HG02938 (cell line): Measurements from ENCODE around the gene TM7SF3.
"Not testable (repeated sequence)": the region's sequence is repeated elsewhere in the genome, so short reads cannot be mapped to it uniquely, and the experiment has no call there.

Experiments
- ATAC-seq: cut with Tn5 transposase; IDR thresholded peaks from one replicate; pipeline ENCODE4 v1.9.1; 2021; ENCODE audit warnings: mild to moderate bottlenecking, moderate library complexity; ENCODE audit not compliant: unreplicated experiment

Gene TM7SF3

GRCh38 chr12:27014085-27014858 lies at the start of gene TM7SF3:
Gene TM7SF3, minus strand, starts transcription at chr12:27014384. Its CDS starts 216 bp downstream, at chr12:27014168.
- peak; percentile 79 for ATAC-seq

- no peak for ATAC-seq
Measured at GRCh38 chr12:27063250-27063851, 49.2 kb upstream of the TM7SF3 start.

DNA sequence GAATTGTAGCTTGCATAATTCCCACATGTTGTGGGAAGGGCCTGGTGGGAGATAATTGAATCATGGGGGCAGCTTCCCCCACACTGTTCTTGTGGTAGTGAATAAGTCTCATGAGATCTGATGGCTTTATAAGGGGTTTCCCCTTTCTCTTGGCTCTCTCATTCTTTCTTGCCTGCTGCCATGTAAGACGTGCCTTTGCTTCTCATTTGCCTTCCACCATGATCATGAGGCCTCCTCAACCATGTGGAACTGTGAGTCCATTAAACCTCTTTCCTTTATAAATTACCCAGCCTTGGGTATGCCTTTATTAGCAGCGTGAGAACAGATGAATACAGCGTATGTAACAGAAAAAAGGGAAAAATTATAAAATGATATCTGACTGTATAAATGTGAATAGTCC lies 47.1 kb upstream of the TM7SF3 start:
- no peak for ATAC-seq

GRCh38 chr12:27060740-27061139 lies 46.6 kb upstream of the TM7SF3 start:
- no peak for ATAC-seq

GRCh38 chr12:27057543-27057942 lies 43.4 kb upstream of the TM7SF3 start:
- ATAC-seq = no peak

DNA sequence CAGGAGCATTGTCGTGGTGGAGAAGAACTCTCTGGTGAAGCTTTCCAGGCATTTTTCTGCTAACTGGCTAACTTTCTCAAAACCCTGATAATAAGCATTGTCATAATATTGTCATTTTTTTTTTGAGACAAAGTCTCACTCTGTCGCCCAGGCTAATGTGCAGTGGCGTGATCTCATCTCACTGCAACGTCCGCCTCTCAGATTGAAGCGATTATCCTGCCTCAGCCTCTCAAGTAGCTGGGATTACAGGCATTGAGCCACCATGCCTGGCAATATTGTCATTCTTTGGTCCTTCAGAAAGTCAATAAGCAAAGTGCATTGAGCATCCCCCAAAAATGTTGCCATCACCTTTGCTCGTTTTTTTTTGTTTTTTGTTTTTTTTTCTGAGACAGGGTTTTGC lies 41.8 kb upstream of the TM7SF3 start:
- no peak for ATAC-seq

DNA sequence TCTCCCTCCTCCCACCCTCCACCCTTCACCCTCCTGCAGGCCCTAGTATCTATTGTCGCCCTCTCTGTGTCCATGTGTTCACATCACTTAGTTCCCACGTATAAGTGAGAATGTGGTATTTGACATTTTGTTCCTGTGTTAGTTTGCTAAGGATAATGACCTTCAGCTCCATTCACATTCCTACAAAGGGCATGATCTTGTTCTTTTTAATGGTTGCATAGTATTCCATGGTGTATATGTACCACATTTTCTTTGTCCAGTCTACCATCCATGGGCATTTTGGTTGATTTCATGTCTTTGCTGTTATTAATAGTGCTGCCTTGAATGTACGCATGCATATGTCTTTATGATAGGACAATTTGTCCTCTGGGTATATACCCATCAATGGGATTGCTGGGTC lies 38.6 kb upstream of the TM7SF3 start:
- no peak for ATAC-seq

DNA sequence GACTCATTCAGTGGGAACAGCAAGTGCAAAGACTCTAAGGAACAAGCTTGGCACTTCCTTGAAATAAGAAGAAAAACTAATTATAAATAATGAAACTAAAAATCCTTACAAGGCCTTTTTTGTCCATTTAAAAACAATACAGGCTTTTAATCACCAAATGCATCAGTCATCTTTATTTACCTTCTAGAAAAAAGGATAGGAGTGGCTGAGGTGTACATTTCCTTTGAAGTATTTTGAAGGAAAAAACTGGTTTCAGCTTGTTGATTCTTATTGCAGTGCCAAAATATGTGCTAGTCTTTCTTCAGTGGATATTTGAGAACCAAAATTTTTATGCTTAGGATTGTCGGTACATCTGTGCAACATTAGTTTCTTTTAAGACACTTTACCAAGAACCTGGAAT lies 38.0 kb upstream of the TM7SF3 start:
- ATAC-seq = no peak

GRCh38 chr12:27048822-27049752 lies 34.9 kb upstream of the TM7SF3 start:
- no peak for ATAC-seq

- not testable (repeated sequence) for ATAC-seq
Measured at GRCh38 chr12:27042018-27042417, 27.8 kb upstream of the TM7SF3 start.

- not testable (repeated sequence) for ATAC-seq
Measured at GRCh38 chr12:27040637-27041036, 26.5 kb upstream of the TM7SF3 start.

DNA sequence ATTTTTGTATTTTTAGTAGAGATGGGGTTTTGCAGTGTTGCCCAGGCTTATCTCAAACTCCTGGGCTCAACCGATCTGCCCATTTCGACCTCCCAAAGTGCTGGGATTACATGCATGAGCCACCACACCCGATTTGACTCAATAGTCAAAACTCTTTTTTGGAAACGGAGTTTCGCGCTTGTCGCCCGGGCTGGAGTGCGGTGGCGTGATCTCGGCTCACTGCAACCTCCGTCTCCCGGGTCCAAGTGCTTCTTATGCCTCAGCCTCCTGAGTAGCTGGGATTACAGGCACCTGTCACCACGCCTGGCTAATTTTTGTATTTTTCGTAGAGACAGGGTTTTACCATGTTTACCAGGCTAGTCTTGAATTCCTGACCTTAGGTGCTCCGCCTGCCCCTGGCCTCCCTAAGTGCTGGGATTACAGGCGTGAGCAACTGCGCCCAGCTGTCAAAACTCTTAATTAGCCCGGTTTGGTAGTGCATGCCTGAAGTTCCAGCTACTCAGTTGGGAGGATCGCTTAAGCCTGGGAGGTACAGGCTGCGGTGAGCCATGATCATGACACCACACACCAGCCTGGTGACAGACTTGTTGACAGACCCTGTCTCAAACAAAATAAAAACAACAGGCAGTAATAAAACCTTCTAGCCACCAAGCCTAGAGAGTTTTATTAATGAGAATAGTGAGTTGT lies 20.6 kb upstream of the TM7SF3 start:
- ATAC-seq = no peak

- no peak for ATAC-seq
Measured at GRCh38 chr12:27032679-27033078, 18.5 kb upstream of the TM7SF3 start.

DNA sequence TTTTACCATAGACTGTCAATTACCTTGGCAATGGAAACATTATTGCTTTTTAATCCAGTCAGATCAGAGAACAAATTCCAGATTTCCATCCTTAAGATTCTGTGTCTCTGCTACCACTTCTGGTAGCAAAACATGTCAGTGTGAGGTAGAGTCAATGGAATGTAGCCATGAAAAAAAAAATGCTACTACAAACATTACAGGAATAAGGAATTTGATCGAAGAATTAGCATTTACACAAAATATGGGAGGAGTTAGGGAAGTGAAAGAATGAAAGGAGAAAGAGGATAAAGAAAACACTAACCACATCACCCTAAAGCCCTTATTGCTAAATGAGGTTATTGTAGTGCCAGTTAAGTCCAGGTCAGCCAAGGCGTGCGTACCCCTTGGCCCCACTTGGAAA lies 17.3 kb upstream of the TM7SF3 start:
- no peak for ATAC-seq

- no peak for ATAC-seq
Measured at GRCh38 chr12:27026257-27026656, 12.1 kb upstream of the TM7SF3 start.

- ATAC-seq = no peak
Measured at GRCh38 chr12:27025116-27025515, 10.9 kb upstream of the TM7SF3 start.

DNA sequence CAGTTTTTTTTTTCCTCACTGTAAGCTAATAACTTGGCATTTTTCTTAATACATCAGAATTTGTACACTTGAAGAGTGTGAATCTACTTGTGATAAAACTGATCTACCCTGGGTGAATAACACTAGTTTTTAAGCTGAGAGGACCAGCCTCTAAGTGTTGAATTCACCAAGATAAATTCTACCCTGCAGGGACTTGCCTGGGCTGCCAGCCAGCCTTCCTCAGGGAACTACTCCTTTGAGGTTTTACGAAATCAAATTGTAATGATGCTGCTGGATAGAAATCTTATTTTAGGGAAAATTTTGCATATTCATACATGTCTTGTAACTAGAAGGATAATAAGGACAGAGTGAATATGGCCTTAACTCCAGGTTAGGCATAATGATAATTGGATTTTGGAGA lies 10.1 kb upstream of the TM7SF3 start:
- ATAC-seq = no peak

GRCh38 chr12:27020761-27021160 lies 6.6 kb upstream of the TM7SF3 start:
- ATAC-seq = no peak

GRCh38 chr12:27018037-27018436 lies 3.9 kb upstream of the TM7SF3 start:
- ATAC-seq = no peak

DNA sequence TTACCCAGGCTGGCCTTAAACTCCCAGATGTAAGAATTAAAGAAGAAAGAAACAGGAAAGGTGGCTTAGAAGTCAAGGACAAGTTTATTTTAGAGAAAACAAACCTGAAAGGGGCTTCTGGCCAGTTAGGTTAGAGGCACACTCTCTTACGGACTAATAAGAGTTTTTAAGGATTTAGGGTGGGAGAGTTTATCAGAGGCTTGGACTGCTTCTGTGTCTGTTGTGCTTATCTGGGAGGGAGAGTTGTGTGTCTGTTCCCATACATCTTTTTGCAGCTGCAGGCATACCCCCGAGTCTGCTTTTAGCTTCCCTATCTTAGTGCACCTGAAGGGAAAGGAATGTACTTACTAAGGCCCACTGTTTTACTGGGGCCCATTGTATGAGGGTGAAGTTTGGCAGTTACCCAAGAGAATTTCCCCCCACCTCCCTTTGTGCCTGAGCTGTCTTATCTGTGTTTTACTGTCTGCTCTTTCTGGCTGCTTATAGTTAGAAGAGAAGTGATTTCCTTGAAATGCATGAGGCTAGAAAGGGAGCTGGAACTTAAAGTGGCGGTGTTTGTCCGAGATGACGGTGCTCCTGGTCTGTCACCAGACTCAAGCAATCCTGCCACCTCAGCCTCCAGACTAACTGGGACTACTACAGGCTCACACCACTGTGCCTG lies 3.1 kb upstream of the TM7SF3 start:
- not testable (repeated sequence) for ATAC-seq

DNA sequence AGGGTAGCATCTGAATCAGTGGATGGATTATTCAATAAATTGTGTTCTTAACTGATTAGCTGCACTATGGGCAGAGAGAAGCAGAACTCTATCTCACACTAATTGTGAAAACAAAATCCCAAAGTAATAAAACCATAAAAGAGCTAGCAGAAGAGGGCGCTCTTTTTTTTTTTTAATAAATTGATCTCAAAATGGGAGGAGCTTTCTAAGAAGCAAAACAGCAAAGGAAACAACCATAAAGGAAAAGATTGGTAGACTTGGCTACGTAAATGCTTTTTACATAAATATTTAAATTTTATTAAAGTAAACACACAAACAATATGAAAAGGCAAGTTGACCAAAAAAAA lies 1.5 kb upstream of the TM7SF3 start:
- ATAC-seq = no peak
